ENCODE results near the gene CEP290. TPM values are rescaled to one million over a fixed set of nuclear protein-coding genes. Genes with fewer than 3 reads are reported as not detected.
"Not testable (repeated sequence)": the region's sequence is repeated elsewhere in the genome, so short reads cannot be mapped to it uniquely, and the experiment has no call there.

Gene CEP290
- total RNA-seq, 8 experiments from 2014 or later: 11.1 to 37.1 (median 20.9) TPM

GRCh38 chr12:88167384-88167783, 25.5 kb upstream of the CEP290 start:
- Histone ChIP-seq H3K4me1 (replicated peaks in 1 of 2) (no peaks in the 10 kb centered on the region), H3K4me3 (no peak overlapping the region), H3K27ac (no peak overlapping the region)
- 94 to 100% (median 100%) methylated on average over 1 to 2 of the region's 2 CpGs; no CpG with 5 or more reads in 3 of the 10 experiments for WGBS, 10 experiments
- in situ Hi-C loops (cut with MboI; ENCODE audit: low pct_unique_long_range_greater_than_20kb in 2 of 9, low sequenced_read_pairs in 9 of 9, unreplicated experiment in 9 of 9): loop anchor here in 2 of 9 experiments (25.0 kb wide), 1 partner anchor 820 kb away; no protein-coding TSS in a partner anchor
- no peak for ATAC-seq (replicated peaks in 6 of 8)

GRCh38 chr12:88166179-88166578, 24.3 kb upstream of the CEP290 start:
- in situ Hi-C loops (cut with MboI; ENCODE audit: low pct_unique_long_range_greater_than_20kb in 2 of 9, low sequenced_read_pairs in 9 of 9, unreplicated experiment in 9 of 9): loop anchor here in 2 of 9 experiments (25.0 kb wide), 1 partner anchor 821 kb away; no protein-coding TSS in a partner anchor

GRCh38 chr12:88163371-88163770, 21.5 kb upstream of the CEP290 start:
- Histone ChIP-seq H3K27ac (no peak overlapping the region), H3K4me1 (replicated peaks in 1 of 2) (no peaks in the 10 kb centered on the region), H3K4me3 (no peak overlapping the region)
- in situ Hi-C loops (cut with MboI; ENCODE audit: low pct_unique_long_range_greater_than_20kb in 2 of 9, low sequenced_read_pairs in 9 of 9, unreplicated experiment in 9 of 9): loop anchor here in 2 of 9 experiments (25.0 kb wide), 1 partner anchor 824 kb away; no protein-coding TSS in a partner anchor
- no peak for ATAC-seq (replicated peaks in 6 of 8)
- 92 to 100% (median 100%) methylated on average over 1 to 2 of the region's 2 CpGs; no CpG with 5 or more reads in 2 of the 10 experiments for WGBS, 10 experiments

More at GRCh38 chr12:88166179-88166578, 24.3 kb upstream of the CEP290 start:
- no peak for ATAC-seq (replicated peaks in 6 of 8)
- Histone ChIP-seq H3K4me1 (replicated peaks in 1 of 2) (no peaks in the 10 kb centered on the region), H3K4me3 (no peak overlapping the region), H3K27ac (no peak overlapping the region)
- WGBS, 10 experiments: 92 to 100% (median 100%) methylated on average over 1 of the region's 1 CpG; no CpG with 5 or more reads in 3 of the 10 experiments

- in situ Hi-C loops (cut with MboI; ENCODE audit: low pct_unique_long_range_greater_than_20kb in 2 of 9, low sequenced_read_pairs in 9 of 9, unreplicated experiment in 9 of 9): loop anchor here in 2 of 9 experiments (25.0 kb wide), 1 partner anchor 831 kb away; no protein-coding TSS in a partner anchor
- H3K27ac ChIP-seq: no peak overlapping the region
- H3K4me1 ChIP-seq (replicated peaks in 1 of 2): no peaks in the 10 kb centered on the region
- 56 to 100% (median 90%) methylated on average over 1 of the region's 1 CpG; no CpG with 5 or more reads in 4 of the 10 experiments for WGBS, 10 experiments
- H3K4me3 ChIP-seq: no peak overlapping the region
- ATAC-seq (replicated peaks in 6 of 8): no peak
Measured at GRCh38 chr12:88156075-88156654, 14.3 kb upstream of the CEP290 start.

- 66 to 96% (median 89%) methylated on average over 1 to 3 of the region's 3 CpGs for WGBS, 10 experiments
- in situ Hi-C loops (cut with MboI; ENCODE audit: low pct_unique_long_range_greater_than_20kb in 2 of 9, low sequenced_read_pairs in 9 of 9, unreplicated experiment in 9 of 9): loop anchor here in 2 of 9 experiments (25.0 kb wide), 1 partner anchor 833 kb away; no protein-coding TSS in a partner anchor
- H3K4me3 ChIP-seq: no peak overlapping the region
- no peak for ATAC-seq (replicated peaks in 6 of 8)
- H3K27ac ChIP-seq: no peak overlapping the region
- no peaks in the 10 kb centered on the region for H3K4me1 ChIP-seq (replicated peaks in 1 of 2)
Measured at GRCh38 chr12:88153959-88154358, 12.1 kb upstream of the CEP290 start.

- 94 to 100% (median 100%) methylated on average over 1 to 2 of the region's 2 CpGs; no CpG with 5 or more reads in 5 of the 10 experiments for WGBS, 10 experiments
- peaks cover 0 to 3% of the 10 kb centered on the region in 2 donors for H3K4me1 ChIP-seq (replicated peaks in 1 of 2)
- no peak for ATAC-seq (replicated peaks in 6 of 8)
- no peak overlapping the region for H3K4me3 ChIP-seq
- H3K27ac ChIP-seq: no peak overlapping the region
- in situ Hi-C loops (cut with MboI; ENCODE audit: low pct_unique_long_range_greater_than_20kb in 2 of 9, low sequenced_read_pairs in 9 of 9, unreplicated experiment in 9 of 9): loop anchor here in 2 of 9 experiments (25.0 kb wide), 1 partner anchor 837 kb away; no protein-coding TSS in a partner anchor
Measured at GRCh38 chr12:88150063-88150462, 8.2 kb upstream of the CEP290 start.

GRCh38 chr12:88145567-88146505, 3.9 kb upstream of the CEP290 start:
- H3K27ac ChIP-seq: no peak overlapping the region
- in situ Hi-C loops (cut with MboI; ENCODE audit: low pct_unique_long_range_greater_than_20kb in 2 of 9, low sequenced_read_pairs in 9 of 9, unreplicated experiment in 9 of 9): no loop called here
- 29 to 100% (median 63%) methylated on average over 2 to 4 of the region's 5 CpGs for WGBS, 10 experiments
- no peak overlapping the region for H3K4me3 ChIP-seq
- no peak for ATAC-seq (replicated peaks in 6 of 8)
- H3K4me1 ChIP-seq (replicated peaks in 1 of 2): peaks cover 3 to 12% of the 10 kb centered on the region in 2 donors

- Histone ChIP-seq H3K4me3 (no peak overlapping the region), H3K27ac (no peak overlapping the region), H3K4me1 (replicated peaks in 1 of 2) (peaks cover 3 to 13% of the 10 kb centered on the region in 2 donors)
- ATAC-seq (replicated peaks in 6 of 8): no peak
- 20 to 100% (median 85%) methylated on average over 1 to 3 of the region's 3 CpGs for WGBS, 10 experiments
- in situ Hi-C loops (cut with MboI; ENCODE audit: low pct_unique_long_range_greater_than_20kb in 2 of 9, low sequenced_read_pairs in 9 of 9, unreplicated experiment in 9 of 9): no loop called here
Measured at GRCh38 chr12:88144546-88145468, 2.9 kb upstream of the CEP290 start.

- in situ Hi-C loops (cut with MboI; ENCODE audit: low pct_unique_long_range_greater_than_20kb in 2 of 9, low sequenced_read_pairs in 9 of 9, unreplicated experiment in 9 of 9): no loop called here
- no peak for ATAC-seq (replicated peaks in 6 of 8)
- no peak overlapping the region for H3K27ac ChIP-seq
- WGBS, 10 experiments: 67 to 100% (median 92%) methylated on average over 1 to 5 of the region's 5 CpGs
- H3K4me1 ChIP-seq (replicated peaks in 1 of 2): peaks cover 3 to 13% of the 10 kb centered on the region in 2 donors
- no peak overlapping the region for H3K4me3 ChIP-seq
Measured at GRCh38 chr12:88144037-88144436, 2.1 kb upstream of the CEP290 start.

- Histone ChIP-seq H3K4me3 (peak overlapping the region; percentile 55 to 83 (median 73)), H3K4me1 (replicated peaks in 1 of 2) (peaks cover 3 to 13% of the 10 kb centered on the region in 2 donors), H3K27ac (peak overlapping the region; percentile 11 to 64)
- ATAC-seq (replicated peaks in 6 of 8): no peak
- 0 to 20% (median 1%) methylated on average over 1 to 16 of the region's 18 CpGs; no CpG with 5 or more reads in 2 of the 10 experiments for WGBS, 10 experiments
- in situ Hi-C loops (cut with MboI; ENCODE audit: low pct_unique_long_range_greater_than_20kb in 2 of 9, low sequenced_read_pairs in 9 of 9, unreplicated experiment in 9 of 9): no loop called here
Measured at GRCh38 chr12:88142610-88142991, 713 bp upstream of the CEP290 start.

- Histone ChIP-seq H3K4me1 (replicated peaks in 1 of 2) (peaks cover 3 to 13% of the 10 kb centered on the region in 2 donors), H3K27ac (peak overlapping the region; percentile 72 to 77), H3K4me3 (peak overlapping the region; percentile 55 to 83 (median 73))
- no peak for ATAC-seq (replicated peaks in 6 of 8)
- WGBS, 10 experiments: 0 to 20% (median 5%) methylated on average over 1 to 13 of the region's 13 CpGs
- in situ Hi-C loops (cut with MboI; ENCODE audit: low pct_unique_long_range_greater_than_20kb in 2 of 9, low sequenced_read_pairs in 9 of 9, unreplicated experiment in 9 of 9): no loop called here
Measured at GRCh38 chr12:88141425-88141773, 489 bp downstream of the CEP290 start.

GRCh38 chr12:88139711-88140110, 2.2 kb downstream of the CEP290 start:
- WGBS, 10 experiments: 93 to 100% (median 98%) methylated on average over 1 to 4 of the region's 4 CpGs; no CpG with 5 or more reads in 2 of the 10 experiments
- in situ Hi-C loops (cut with MboI; ENCODE audit: low pct_unique_long_range_greater_than_20kb in 2 of 9, low sequenced_read_pairs in 9 of 9, unreplicated experiment in 9 of 9); H3K4me3 ChIP-seq; ATAC-seq (replicated peaks in 6 of 8); H3K27ac ChIP-seq: not testable (repeated sequence)
- H3K4me1 ChIP-seq (replicated peaks in 1 of 2): peaks cover 0 to 13% of the 10 kb centered on the region in 2 donors

Measured in motor neuron (in vitro differentiated cells).